ENCODE measurements around the gene LMO7. TPM values are rescaled to one million over a fixed set of nuclear protein-coding genes. Genes with fewer than 3 reads are reported as not detected.

LMO7 gene
- total RNA-seq, 4 donors from 2014 or later: 60.5 to 108 (median 75.6) TPM

DNA sequence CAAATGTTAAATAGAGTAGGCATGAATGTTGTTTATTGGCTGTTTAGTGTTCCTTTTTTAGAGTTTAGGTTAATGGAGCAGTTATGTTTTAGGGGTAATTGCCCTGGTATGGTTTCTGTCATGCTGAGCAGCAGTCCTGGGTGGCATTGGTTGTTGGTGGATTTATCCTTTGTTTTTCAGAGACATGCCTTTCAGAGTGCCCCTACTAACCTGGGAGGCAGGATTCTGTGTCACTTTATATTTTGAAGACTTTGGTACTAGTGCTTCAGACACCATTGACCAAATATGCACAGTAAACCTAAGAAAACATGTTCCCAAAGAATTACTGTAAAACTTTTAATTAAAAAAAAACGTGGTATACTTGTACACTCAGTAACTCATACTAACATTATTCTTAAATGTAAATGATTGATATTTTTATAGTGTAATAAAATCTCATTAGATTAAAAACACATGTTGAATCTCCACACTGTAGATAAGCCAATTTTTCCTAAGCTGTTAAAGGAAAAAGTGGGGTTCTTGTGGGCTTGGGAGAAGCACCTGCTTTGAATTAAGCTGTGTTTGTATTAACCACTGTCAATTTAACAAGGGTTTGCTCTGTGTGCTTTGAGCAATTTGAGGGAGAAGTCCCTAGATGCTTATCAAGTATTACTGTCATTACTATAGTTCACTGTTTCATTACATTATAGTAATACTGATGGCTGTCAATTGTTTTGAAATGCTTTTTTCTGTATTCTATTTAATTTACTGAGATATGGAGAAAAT, 133.2 kb downstream of the LMO7 start:
- 27 to 30% methylated on average over 1 of the region's 1 CpG for WGBS, 2 donors
- intact Hi-C loops (cut with DNase I; ENCODE audit: low total_unique reads): no loop called here
- DNase-seq (ENCODE audit: low spot score in 2 of 2): no peak
- TF ChIP-seq, protein P1, sequence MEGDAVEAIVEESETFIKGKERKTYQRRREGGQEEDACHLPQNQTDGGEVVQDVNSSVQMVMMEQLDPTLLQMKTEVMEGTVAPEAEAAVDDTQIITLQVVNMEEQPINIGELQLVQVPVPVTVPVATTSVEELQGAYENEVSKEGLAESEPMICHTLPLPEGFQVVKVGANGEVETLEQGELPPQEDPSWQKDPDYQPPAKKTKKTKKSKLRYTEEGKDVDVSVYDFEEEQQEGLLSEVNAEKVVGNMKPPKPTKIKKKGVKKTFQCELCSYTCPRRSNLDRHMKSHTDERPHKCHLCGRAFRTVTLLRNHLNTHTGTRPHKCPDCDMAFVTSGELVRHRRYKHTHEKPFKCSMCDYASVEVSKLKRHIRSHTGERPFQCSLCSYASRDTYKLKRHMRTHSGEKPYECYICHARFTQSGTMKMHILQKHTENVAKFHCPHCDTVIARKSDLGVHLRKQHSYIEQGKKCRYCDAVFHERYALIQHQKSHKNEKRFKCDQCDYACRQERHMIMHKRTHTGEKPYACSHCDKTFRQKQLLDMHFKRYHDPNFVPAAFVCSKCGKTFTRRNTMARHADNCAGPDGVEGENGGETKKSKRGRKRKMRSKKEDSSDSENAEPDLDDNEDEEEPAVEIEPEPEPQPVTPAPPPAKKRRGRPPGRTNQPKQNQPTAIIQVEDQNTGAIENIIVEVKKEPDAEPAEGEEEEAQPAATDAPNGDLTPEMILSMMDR (IDR thresholded peaks at IDR 0.05): no peak
- no peak for TF ChIP-seq POLR2A (IDR thresholded peaks at IDR 0.05)
- no peak overlapping the region for H3K4me3 ChIP-seq (ENCODE audit: low read depth, poor library complexity, severe bottlenecking)

DNA sequence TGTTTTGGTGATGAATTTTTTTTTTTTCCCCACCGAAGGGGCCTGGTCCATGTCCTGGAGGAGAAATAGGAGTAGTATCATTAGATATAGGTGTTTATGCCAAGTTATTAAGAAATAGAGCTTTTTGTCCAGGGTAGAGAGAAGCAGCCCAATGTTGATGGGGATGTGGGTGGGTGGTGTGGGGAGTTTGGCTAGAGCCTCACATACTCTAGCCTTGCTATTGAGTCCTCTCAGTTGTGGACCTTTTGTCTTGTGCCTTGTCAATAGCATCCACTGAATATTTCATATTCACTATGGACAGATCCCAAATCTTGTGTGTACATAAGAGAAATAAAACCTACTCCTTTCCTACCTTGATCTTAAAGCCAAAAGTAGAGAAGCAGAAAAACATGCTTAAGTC, 134.0 kb downstream of the LMO7 start:
- 74 to 76% methylated on average over 1 of the region's 1 CpG for WGBS, 2 donors
- DNase-seq (ENCODE audit: low spot score in 2 of 2): no peak
- no peak for TF ChIP-seq POLR2A (IDR thresholded peaks at IDR 0.05)
- TF ChIP-seq, protein P1 (IDR thresholded peaks at IDR 0.05): no peak
- no peak overlapping the region for H3K4me3 ChIP-seq (ENCODE audit: low read depth, poor library complexity, severe bottlenecking)
- intact Hi-C loops (cut with DNase I; ENCODE audit: low total_unique reads): no loop called here

DNA sequence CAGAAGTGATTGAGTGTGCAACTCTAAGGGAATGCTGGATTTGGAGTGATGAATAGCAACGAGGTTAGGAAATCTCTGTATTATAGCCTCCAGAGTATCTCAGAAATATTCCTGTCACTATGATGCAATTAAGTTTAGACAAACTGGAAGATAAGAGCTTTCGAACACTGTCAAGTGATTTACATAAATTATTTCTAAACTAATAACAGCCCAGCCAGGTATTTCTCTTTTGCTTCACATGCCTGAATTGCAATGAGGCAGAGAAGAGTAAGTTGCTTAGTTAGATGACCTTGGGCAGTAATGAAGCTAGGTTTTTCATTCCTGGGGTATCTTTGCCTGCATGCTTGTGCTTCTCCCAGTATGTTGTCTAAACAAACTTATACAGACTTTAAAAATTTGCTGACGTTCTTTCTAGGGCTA, 134.5 kb downstream of the LMO7 start:
- intact Hi-C loops (cut with DNase I; ENCODE audit: low total_unique reads): no loop called here
- no peak for DNase-seq (ENCODE audit: low spot score in 2 of 2)
- TF ChIP-seq POLR2A (IDR thresholded peaks at IDR 0.05): no peak
- TF ChIP-seq, protein P1 (IDR thresholded peaks at IDR 0.05): no peak
- WGBS, 2 donors: 55 to 62% methylated on average over 3 of the region's 3 CpGs
- H3K4me3 ChIP-seq (ENCODE audit: low read depth, poor library complexity, severe bottlenecking): no peak overlapping the region

DNA sequence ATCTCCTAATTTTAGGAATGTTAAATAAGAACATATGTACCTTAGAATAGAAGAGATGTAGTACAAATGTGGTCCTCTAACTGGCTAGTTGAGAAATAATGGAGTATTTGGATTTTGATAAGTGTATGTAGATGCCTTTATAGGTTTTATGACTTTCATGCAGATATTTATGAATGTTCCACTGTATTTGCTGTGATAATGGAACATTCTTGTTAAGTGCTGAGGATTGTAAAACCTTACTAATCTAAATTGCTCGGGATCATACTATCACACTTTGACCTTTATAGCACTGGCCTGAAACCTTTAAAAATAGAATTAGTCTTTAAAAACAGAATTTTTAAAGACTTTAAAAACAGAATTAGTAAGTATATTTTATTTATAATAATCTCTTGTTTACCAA, 135.1 kb downstream of the LMO7 start:
- intact Hi-C loops (cut with DNase I; ENCODE audit: low total_unique reads): no loop called here
- TF ChIP-seq, protein P1 (IDR thresholded peaks at IDR 0.05): no peak
- no peak for TF ChIP-seq POLR2A (IDR thresholded peaks at IDR 0.05)
- WGBS, 2 donors: 67 to 80% methylated on average over 1 of the region's 1 CpG
- DNase-seq (ENCODE audit: low spot score in 2 of 2): no peak
- no peak overlapping the region for H3K4me3 ChIP-seq (ENCODE audit: low read depth, poor library complexity, severe bottlenecking)

DNA sequence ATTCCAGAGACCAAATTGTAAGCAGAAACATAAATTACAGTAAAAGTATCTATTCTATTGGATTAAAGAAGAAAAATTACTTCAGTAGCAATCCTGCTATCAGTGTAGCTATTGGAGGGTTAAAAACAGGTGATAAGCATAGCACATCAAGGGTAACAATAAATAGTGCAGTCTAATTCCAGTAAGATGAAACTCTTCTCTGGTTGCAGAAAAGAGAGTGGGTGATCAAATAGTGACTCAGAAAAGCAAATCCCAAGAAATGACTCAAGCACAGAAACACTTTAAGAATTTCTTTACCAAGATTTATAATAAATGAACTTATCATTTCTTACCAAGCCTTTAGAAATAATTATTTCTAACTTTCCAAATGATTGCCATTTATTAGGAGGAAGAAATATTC, 135.7 kb downstream of the LMO7 start:
- intact Hi-C loops (cut with DNase I; ENCODE audit: low total_unique reads): no loop called here
- TF ChIP-seq, protein P1 (IDR thresholded peaks at IDR 0.05): no peak
- no peak for TF ChIP-seq POLR2A (IDR thresholded peaks at IDR 0.05)
- DNase-seq (ENCODE audit: low spot score in 2 of 2): no peak
- no peak overlapping the region for H3K4me3 ChIP-seq (ENCODE audit: low read depth, poor library complexity, severe bottlenecking)

DNA sequence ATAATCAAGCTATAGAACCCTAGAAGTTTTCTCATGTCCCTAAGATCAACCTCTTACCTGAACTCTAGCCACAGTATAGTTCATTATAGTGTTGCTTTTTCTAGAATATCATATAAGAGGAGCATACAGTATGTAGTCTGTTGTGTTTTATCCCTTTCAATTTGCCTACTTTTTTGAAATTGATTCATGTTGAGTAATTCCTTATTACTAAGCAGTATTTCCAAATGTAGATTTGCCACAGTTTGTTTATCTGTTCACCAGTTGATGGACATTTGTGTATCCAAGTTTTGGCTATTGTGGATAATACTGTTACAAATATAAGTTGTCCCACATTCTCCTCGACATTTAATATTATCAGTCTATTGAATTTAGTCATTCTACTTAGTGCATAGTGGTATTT, 138.0 kb downstream of the LMO7 start:
- 98 to 100% methylated on average over 1 of the region's 1 CpG for WGBS, 2 donors
- intact Hi-C loops (cut with DNase I; ENCODE audit: low total_unique reads): no loop called here
- no peak for TF ChIP-seq POLR2A (IDR thresholded peaks at IDR 0.05)
- TF ChIP-seq, protein P1 (IDR thresholded peaks at IDR 0.05): no peak
- H3K4me3 ChIP-seq (ENCODE audit: low read depth, poor library complexity, severe bottlenecking): no peak overlapping the region
- DNase-seq (ENCODE audit: low spot score in 2 of 2): no peak
